ENCODE data around the gene NPPC.

The NPPC gene

GRCh38 chr2:231939022-231939421 lies 12.8 kb upstream of the NPPC start:
- H3K4me3 ChIP-seq (ENCODE audit: insufficient read depth, low read length, poor library complexity, severe bottlenecking), result no peak overlapping the region
- no peak for TF ChIP-seq EZH2phosphoT487 (conservative IDR thresholded peaks at IDR 0.05; ENCODE audit: low read length)
- no peak for TF ChIP-seq CTCF (IDR thresholded peaks at IDR 0.05; ENCODE audit: insufficient read depth, low read length, poor library complexity, severe bottlenecking)
- no peak overlapping the region for H3K9ac ChIP-seq (ENCODE audit: low read length)
- H2AFZ ChIP-seq (ENCODE audit: low read depth, low read length, severe bottlenecking), result no peak overlapping the region
- no peaks in the 10 kb centered on the region for H3K79me2 ChIP-seq (ENCODE audit: insufficient read depth, low read length)
- no peaks in the 10 kb centered on the region for H3K9me2 ChIP-seq (replicated peaks; ENCODE audit: insufficient read depth, low read length)
- no peaks in the 10 kb centered on the region for H4K20me1 ChIP-seq (ENCODE audit: low read depth, low read length)
- no peak overlapping the region for H3K27ac ChIP-seq (ENCODE audit: low read depth, low read length)
- H3K9me3 ChIP-seq (ENCODE audit: insufficient read depth, low read length), result no peaks in the 10 kb centered on the region
- H3K4me2 ChIP-seq (ENCODE audit: low read depth, low read length, poor library complexity, severe bottlenecking), result no peak overlapping the region
- no peaks in the 10 kb centered on the region for H3F3A ChIP-seq (ENCODE audit: insufficient read depth)
- H3K27me3 ChIP-seq (ENCODE audit: low read length), result no peaks in the 10 kb centered on the region
- H3K36me3 ChIP-seq (ENCODE audit: low read length), result no peaks in the 10 kb centered on the region

GRCh38 chr2:231937057-231937456 lies 10.9 kb upstream of the NPPC start:
- Histone ChIP-seq H3K9ac (ENCODE audit: low read length) (no peak overlapping the region), H4K20me1 (ENCODE audit: low read depth, low read length) (no peaks in the 10 kb centered on the region), H3K27ac (ENCODE audit: low read depth, low read length) (no peak overlapping the region), H3K27me3 (ENCODE audit: low read length) (no peaks in the 10 kb centered on the region), H3K9me3 (ENCODE audit: insufficient read depth, low read length) (no peaks in the 10 kb centered on the region), H3K4me3 (ENCODE audit: insufficient read depth, low read length, poor library complexity, severe bottlenecking) (no peak overlapping the region), H3K36me3 (ENCODE audit: low read length) (no peaks in the 10 kb centered on the region), H3F3A (ENCODE audit: insufficient read depth) (no peaks in the 10 kb centered on the region), H2AFZ (ENCODE audit: low read depth, low read length, severe bottlenecking) (no peak overlapping the region), H3K79me2 (ENCODE audit: insufficient read depth, low read length) (no peaks in the 10 kb centered on the region), H3K9me2 (replicated peaks; ENCODE audit: insufficient read depth, low read length) (no peaks in the 10 kb centered on the region), H3K4me2 (ENCODE audit: low read depth, low read length, poor library complexity, severe bottlenecking) (no peak overlapping the region)
- no peak for TF ChIP-seq CTCF (IDR thresholded peaks at IDR 0.05; ENCODE audit: insufficient read depth, low read length, poor library complexity, severe bottlenecking)
- TF ChIP-seq EZH2phosphoT487 (conservative IDR thresholded peaks at IDR 0.05; ENCODE audit: low read length), result no peak

- H3K4me3 ChIP-seq (ENCODE audit: insufficient read depth, low read length, poor library complexity, severe bottlenecking), result no peak overlapping the region
- no peak for TF ChIP-seq EZH2phosphoT487 (conservative IDR thresholded peaks at IDR 0.05; ENCODE audit: low read length)
- no peaks in the 10 kb centered on the region for H3K9me2 ChIP-seq (replicated peaks; ENCODE audit: insufficient read depth, low read length)
These were observed 10.3 kb upstream of the NPPC start for GRCh38 chr2:231936491-231936890.

GRCh38 chr2:231935815-231936214 lies 9.6 kb upstream of the NPPC start:
- Histone ChIP-seq H3K4me2 (ENCODE audit: low read depth, low read length, poor library complexity, severe bottlenecking) (no peak overlapping the region), H4K20me1 (ENCODE audit: low read depth, low read length) (no peaks in the 10 kb centered on the region), H3K27ac (ENCODE audit: low read depth, low read length) (no peak overlapping the region), H2AFZ (ENCODE audit: low read depth, low read length, severe bottlenecking) (no peak overlapping the region), H3K36me3 (ENCODE audit: low read length) (no peaks in the 10 kb centered on the region), H3K9me2 (replicated peaks; ENCODE audit: insufficient read depth, low read length) (no peaks in the 10 kb centered on the region), H3K9me3 (ENCODE audit: insufficient read depth, low read length) (no peaks in the 10 kb centered on the region), H3K27me3 (ENCODE audit: low read length) (no peaks in the 10 kb centered on the region), H3F3A (ENCODE audit: insufficient read depth) (no peaks in the 10 kb centered on the region), H3K79me2 (ENCODE audit: insufficient read depth, low read length) (no peaks in the 10 kb centered on the region), H3K4me3 (ENCODE audit: insufficient read depth, low read length, poor library complexity, severe bottlenecking) (no peak overlapping the region), H3K9ac (ENCODE audit: low read length) (no peak overlapping the region)
- TF ChIP-seq CTCF (IDR thresholded peaks at IDR 0.05; ENCODE audit: insufficient read depth, low read length, poor library complexity, severe bottlenecking), result no peak
- TF ChIP-seq EZH2phosphoT487 (conservative IDR thresholded peaks at IDR 0.05; ENCODE audit: low read length), result no peak

More at GRCh38 chr2:231936491-231936890, 10.3 kb upstream of the NPPC start:
- Histone ChIP-seq H2AFZ (ENCODE audit: low read depth, low read length, severe bottlenecking) (no peak overlapping the region), H3K27ac (ENCODE audit: low read depth, low read length) (no peak overlapping the region), H3K4me2 (ENCODE audit: low read depth, low read length, poor library complexity, severe bottlenecking) (no peak overlapping the region), H3K9ac (ENCODE audit: low read length) (no peak overlapping the region), H3K9me3 (ENCODE audit: insufficient read depth, low read length) (no peaks in the 10 kb centered on the region), H4K20me1 (ENCODE audit: low read depth, low read length) (no peaks in the 10 kb centered on the region), H3K27me3 (ENCODE audit: low read length) (no peaks in the 10 kb centered on the region), H3K36me3 (ENCODE audit: low read length) (no peaks in the 10 kb centered on the region), H3F3A (ENCODE audit: insufficient read depth) (no peaks in the 10 kb centered on the region), H3K79me2 (ENCODE audit: insufficient read depth, low read length) (no peaks in the 10 kb centered on the region)
